COLO668 (cell line): ENCODE measurements around the gene DCBLD2.
"Not testable (repeated sequence)": the region's sequence is repeated elsewhere in the genome, so short reads cannot be mapped to it uniquely, and the experiment has no call there.

Experiments used
- DNase-seq: peaks from one replicate; lab custom pipeline; 2025; ENCODE audit not compliant: unreplicated experiment; lab: John Stamatoyannopoulos, UW

DCBLD2 gene

GRCh38 chr3:98843266-98843959 is 58.1 kb downstream of the DCBLD2 start:
- DNase-seq, result no peak

- DNase-seq, result no peak
Observed at GRCh38 chr3:98839846-98840245, 61.6 kb downstream of the DCBLD2 start.

- not testable (repeated sequence) for DNase-seq
Observed at GRCh38 chr3:98831060-98831459, 70.4 kb downstream of the DCBLD2 start.

- DNase-seq, result no peak
Observed at GRCh38 chr3:98829246-98829832, 72.2 kb downstream of the DCBLD2 start.

GRCh38 chr3:98827221-98827920 is 74.1 kb downstream of the DCBLD2 start:
- DNase-seq, result no peak

- DNase-seq, result no peak
Observed at GRCh38 chr3:98826126-98826525, 75.4 kb downstream of the DCBLD2 start.

GRCh38 chr3:98824256-98824655 is 77.2 kb downstream of the DCBLD2 start:
- DNase-seq, result no peak

- no peak for DNase-seq
Observed at GRCh38 chr3:98823791-98824190, 77.7 kb downstream of the DCBLD2 start.

- no peak for DNase-seq
Observed at GRCh38 chr3:98821063-98821462, 80.4 kb downstream of the DCBLD2 start.

GRCh38 chr3:98817547-98818041 is 83.9 kb downstream of the DCBLD2 start:
- DNase-seq, result no peak

GRCh38 chr3:98814817-98815420 is 86.6 kb downstream of the DCBLD2 start:
- DNase-seq, result no peak

- DNase-seq, result no peak
Observed at GRCh38 chr3:98812851-98813374, 88.6 kb downstream of the DCBLD2 start.

GRCh38 chr3:98811048-98811447 is 90.4 kb downstream of the DCBLD2 start:
- no peak for DNase-seq

GRCh38 chr3:98809557-98809956 is 91.9 kb downstream of the DCBLD2 start:
- no peak for DNase-seq

GRCh38 chr3:98808071-98808470 is 93.4 kb downstream of the DCBLD2 start:
- no peak for DNase-seq

- no peak for DNase-seq
Observed at GRCh38 chr3:98807561-98807960, 93.9 kb downstream of the DCBLD2 start.

GRCh38 chr3:98807011-98807410 is 94.5 kb downstream of the DCBLD2 start:
- DNase-seq, result no peak

GRCh38 chr3:98806521-98806920 is 95.0 kb downstream of the DCBLD2 start:
- DNase-seq, result no peak

GRCh38 chr3:98805571-98805970 is 95.9 kb downstream of the DCBLD2 start:
- no peak for DNase-seq

GRCh38 chr3:98801043-98801747 is 100.3 kb downstream of the DCBLD2 start:
- no peak for DNase-seq

- DNase-seq, result no peak
Observed at GRCh38 chr3:98800401-98800800, 101.1 kb downstream of the DCBLD2 start.
